ENCODE measurements around the gene POLR1G. TPM values are rescaled to one million over a fixed set of nuclear protein-coding genes. Genes with fewer than 3 reads are reported as not detected.
"Not testable (repeated sequence)": the region's sequence is repeated elsewhere in the genome, so short reads cannot be mapped to it uniquely, and the experiment has no call there.

Gene POLR1G
- total RNA-seq, 4 donors from 2014 or later, result 4.0 to 8.1 (median 5.6) TPM

DNA sequence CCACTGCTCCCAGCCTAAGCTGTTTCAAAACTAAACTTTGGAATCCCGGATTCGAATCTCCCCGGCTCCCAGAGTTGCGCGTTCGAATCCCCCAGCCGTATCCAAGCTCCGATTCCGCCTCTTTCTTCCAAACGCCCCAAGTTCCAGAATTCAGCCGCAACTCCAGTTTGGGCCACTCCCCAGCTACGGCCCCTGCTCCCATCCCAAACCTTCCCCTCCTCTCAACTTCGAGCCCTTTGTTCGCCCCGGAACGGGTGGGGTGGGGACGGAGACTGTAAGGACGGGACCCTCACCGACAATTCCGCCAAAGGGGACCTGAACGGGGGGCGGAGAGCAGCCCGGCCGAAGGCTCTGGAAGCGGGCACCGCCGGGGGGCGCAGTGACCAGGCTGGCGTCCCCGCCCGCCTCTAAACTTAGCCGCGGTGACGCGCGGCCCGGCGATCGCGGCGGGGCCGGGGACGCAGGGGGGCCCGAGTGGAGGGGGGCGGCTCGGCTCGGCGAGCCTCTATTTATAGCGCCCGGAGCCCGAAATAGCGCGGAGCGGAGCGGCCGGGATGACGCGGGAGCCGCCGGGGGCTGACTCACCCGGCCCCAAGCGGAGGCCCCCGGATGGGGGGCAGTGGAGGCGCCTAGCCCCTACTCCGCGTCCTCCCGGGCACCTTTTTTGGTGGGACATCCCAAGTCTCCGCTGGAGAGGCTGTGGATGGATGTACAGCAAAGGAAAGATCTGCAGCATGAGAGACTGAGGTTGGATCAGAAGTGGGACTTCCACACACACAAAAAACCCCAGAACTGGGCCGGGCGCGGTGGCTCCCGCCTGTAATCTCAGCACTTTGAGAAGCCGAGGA lies 22.2 kb downstream of the POLR1G start:
- DNase-seq (ENCODE audit: low spot score in 2 of 2), result no peak
- intact Hi-C loops (cut with DNase I; ENCODE audit: low total_unique reads), result no loop called here
- WGBS, 2 donors, result 3 to 4% methylated on average over 59 to 65 of the region's 73 CpGs
- TF ChIP-seq, protein P1, sequence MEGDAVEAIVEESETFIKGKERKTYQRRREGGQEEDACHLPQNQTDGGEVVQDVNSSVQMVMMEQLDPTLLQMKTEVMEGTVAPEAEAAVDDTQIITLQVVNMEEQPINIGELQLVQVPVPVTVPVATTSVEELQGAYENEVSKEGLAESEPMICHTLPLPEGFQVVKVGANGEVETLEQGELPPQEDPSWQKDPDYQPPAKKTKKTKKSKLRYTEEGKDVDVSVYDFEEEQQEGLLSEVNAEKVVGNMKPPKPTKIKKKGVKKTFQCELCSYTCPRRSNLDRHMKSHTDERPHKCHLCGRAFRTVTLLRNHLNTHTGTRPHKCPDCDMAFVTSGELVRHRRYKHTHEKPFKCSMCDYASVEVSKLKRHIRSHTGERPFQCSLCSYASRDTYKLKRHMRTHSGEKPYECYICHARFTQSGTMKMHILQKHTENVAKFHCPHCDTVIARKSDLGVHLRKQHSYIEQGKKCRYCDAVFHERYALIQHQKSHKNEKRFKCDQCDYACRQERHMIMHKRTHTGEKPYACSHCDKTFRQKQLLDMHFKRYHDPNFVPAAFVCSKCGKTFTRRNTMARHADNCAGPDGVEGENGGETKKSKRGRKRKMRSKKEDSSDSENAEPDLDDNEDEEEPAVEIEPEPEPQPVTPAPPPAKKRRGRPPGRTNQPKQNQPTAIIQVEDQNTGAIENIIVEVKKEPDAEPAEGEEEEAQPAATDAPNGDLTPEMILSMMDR (IDR thresholded peaks at IDR 0.05), result no peak
- no peak for TF ChIP-seq POLR2A (IDR thresholded peaks at IDR 0.05)
- peak overlapping the region; percentile 26 for H3K4me3 ChIP-seq (ENCODE audit: low read depth, poor library complexity, severe bottlenecking)

- intact Hi-C loops (cut with DNase I; ENCODE audit: low total_unique reads); DNase-seq (ENCODE audit: low spot score in 2 of 2); H3K4me3 ChIP-seq (ENCODE audit: low read depth, poor library complexity, severe bottlenecking): not testable (repeated sequence)
- 81 to 83% methylated on average over 11 of the region's 11 CpGs for WGBS, 2 donors
These were observed 23.5 kb downstream of the POLR1G start for GRCh38 chr19:45429896-45430295.

DNA sequence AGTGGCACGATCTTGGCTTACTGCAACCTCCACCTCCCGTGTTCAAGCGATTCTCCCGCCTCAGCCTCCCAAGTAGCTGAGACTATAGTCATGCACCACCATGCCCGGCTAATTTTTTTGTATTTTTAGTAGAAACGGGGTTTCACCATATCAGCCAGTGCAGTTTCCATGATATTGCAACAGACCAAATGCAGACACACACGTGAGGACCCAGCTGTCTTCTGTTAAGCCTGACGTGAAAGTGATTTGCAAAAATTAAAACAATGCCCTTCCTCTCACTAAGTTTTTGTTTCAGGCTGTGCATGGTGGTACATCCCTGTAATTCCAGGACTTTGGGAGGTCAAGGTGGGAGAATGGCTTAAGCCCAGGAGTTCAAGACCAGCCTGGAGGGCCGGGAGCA lies 24.6 kb downstream of the POLR1G start:
- H3K4me3 ChIP-seq (ENCODE audit: low read depth, poor library complexity, severe bottlenecking); DNase-seq (ENCODE audit: low spot score in 2 of 2); intact Hi-C loops (cut with DNase I; ENCODE audit: low total_unique reads): not testable (repeated sequence)
- WGBS, 2 donors, result 60% methylated on average over 9 of the region's 9 CpGs

DNA sequence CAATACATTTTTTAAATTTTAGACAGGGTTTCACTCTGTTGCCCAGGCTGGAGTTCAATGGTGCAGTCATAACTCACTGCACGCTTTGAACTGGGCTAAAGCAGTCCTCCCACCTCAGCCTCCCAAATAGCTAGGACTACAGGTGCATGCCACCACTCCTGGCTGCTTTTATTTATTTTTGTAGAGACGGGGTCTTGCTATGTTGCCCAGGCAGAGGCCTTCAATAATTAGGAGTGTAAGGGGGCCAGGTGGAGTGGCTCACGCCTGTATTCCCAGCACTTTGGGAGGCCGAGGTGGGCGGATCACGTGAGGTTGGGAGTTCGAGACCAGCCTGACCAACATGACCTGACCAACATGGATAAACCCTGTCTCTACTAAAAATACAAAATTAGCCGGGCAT lies 26.1 kb downstream of the POLR1G start:
- intact Hi-C loops (cut with DNase I; ENCODE audit: low total_unique reads); H3K4me3 ChIP-seq (ENCODE audit: low read depth, poor library complexity, severe bottlenecking); DNase-seq (ENCODE audit: low spot score in 2 of 2): not testable (repeated sequence)
- 95% methylated on average over 8 of the region's 8 CpGs for WGBS, 2 donors

GRCh38 chr19:45437328-45437727 lies 30.9 kb downstream of the POLR1G start:
- no peak overlapping the region for H3K4me3 ChIP-seq (ENCODE audit: low read depth, poor library complexity, severe bottlenecking)
- intact Hi-C loops (cut with DNase I; ENCODE audit: low total_unique reads), result no loop called here
- TF ChIP-seq POLR2A (IDR thresholded peaks at IDR 0.05), result no peak
- TF ChIP-seq, protein P1 (IDR thresholded peaks at IDR 0.05), result no peak
- no peak for DNase-seq (ENCODE audit: low spot score in 2 of 2)
- WGBS, 2 donors, result 93 to 94% methylated on average over 3 of the region's 3 CpGs

DNA sequence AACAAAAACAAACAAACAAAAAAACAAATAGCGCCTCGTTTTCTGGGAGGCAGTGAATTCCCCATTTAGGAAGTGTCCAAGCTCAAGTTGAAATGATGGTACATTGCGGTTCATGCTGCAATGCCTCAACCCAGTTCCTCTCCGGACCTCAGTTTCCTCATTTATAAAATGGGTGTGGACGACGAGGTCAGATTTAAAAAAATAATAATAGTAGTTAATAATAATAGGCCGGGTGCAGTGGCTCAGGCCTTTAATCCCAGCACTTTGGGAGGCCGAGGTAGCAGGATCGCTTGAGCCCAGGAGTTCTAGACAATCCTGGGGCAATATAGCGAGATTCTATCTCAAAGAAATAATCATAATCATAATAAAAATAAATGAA lies 32.7 kb downstream of the POLR1G start:
- no peak overlapping the region for H3K4me3 ChIP-seq (ENCODE audit: low read depth, poor library complexity, severe bottlenecking)
- TF ChIP-seq, protein P1 (IDR thresholded peaks at IDR 0.05), result no peak
- intact Hi-C loops (cut with DNase I; ENCODE audit: low total_unique reads), result no loop called here
- DNase-seq (ENCODE audit: low spot score in 2 of 2), result no peak
- 35 to 40% methylated on average over 10 of the region's 10 CpGs for WGBS, 2 donors

DNA sequence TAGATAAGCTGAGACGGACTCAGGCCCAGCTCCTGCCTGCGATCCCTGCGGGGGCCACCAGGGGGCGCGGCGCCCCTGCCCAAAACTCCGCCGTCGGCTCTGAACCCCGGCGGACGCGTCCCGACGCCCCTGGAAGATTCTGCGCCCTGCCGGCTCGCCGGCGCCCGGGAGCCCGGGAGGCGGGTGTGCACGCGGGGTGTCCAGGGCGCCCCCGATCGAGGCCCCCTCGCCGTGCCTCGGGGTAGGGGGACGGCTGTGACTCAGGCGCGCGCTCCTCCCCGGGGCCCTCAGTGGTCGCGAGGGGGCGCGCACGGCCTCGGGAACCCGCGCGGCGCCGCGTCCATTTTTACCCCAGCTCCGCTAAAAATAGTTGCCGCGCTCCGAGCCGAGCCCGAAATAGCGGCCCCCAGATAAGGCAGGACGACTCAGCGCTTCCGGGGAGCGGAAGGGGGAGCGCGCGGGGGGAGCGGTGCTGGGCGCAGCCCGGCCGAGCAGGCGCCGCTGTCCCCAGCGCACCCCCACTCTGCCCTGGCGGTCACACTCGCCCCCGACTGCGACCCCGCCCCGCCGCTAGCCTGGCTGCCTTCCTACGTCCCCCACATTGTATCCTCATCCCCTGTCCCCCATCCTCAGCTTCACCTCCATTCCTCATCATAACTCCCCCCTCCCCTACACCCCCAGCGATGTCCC lies 33.3 kb downstream of the POLR1G start:
- no peak for TF ChIP-seq POLR2A (IDR thresholded peaks at IDR 0.05)
- TF ChIP-seq, protein P1 (IDR thresholded peaks at IDR 0.05), result peak in 1 of 3 donors; percentile 78
- peak in 1 of 2 donors; percentile 97 for DNase-seq (ENCODE audit: low spot score in 2 of 2)
- 1% methylated on average over 24 to 57 of the region's 78 CpGs for WGBS, 2 donors
- peak overlapping the region; percentile 16 for H3K4me3 ChIP-seq (ENCODE audit: low read depth, poor library complexity, severe bottlenecking)
- intact Hi-C loops (cut with DNase I; ENCODE audit: low total_unique reads), result loop anchor here (2.0 kb wide), 1 partner anchor 35 kb away; no protein-coding TSS in a partner anchor

All from lower leg skin (tissue), 4 donors.